ENCODE data around the gene LCN12.

DNA sequence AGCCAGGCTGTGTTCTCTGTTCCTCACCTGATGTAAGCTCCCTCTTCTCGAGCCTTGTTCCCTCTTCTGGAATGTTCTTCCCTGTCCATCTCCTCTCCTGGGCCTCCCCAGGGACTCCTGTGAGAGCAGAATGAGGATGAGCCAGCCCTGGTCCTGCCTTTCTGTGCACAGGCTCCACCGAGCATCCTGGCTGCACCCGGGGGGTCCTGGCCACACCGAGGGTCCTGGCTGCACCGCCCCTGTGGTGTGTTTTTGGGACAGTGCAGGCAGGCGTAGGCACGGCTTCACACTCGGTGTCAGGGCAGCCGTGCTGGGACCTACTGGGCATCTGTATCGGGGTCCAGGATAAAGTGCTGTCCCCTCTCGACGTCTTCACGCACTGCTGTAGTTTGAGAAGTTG is 25.3 kb upstream of the LCN12 start:
- no peak for TF ChIP-seq POLR2A (IDR thresholded peaks at IDR 0.05)
- TF ChIP-seq, protein P1, sequence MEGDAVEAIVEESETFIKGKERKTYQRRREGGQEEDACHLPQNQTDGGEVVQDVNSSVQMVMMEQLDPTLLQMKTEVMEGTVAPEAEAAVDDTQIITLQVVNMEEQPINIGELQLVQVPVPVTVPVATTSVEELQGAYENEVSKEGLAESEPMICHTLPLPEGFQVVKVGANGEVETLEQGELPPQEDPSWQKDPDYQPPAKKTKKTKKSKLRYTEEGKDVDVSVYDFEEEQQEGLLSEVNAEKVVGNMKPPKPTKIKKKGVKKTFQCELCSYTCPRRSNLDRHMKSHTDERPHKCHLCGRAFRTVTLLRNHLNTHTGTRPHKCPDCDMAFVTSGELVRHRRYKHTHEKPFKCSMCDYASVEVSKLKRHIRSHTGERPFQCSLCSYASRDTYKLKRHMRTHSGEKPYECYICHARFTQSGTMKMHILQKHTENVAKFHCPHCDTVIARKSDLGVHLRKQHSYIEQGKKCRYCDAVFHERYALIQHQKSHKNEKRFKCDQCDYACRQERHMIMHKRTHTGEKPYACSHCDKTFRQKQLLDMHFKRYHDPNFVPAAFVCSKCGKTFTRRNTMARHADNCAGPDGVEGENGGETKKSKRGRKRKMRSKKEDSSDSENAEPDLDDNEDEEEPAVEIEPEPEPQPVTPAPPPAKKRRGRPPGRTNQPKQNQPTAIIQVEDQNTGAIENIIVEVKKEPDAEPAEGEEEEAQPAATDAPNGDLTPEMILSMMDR (IDR thresholded peaks at IDR 0.05) = no peak
